ENCODE results near the gene PRKD1.

GRCh38 chr14:29536886-29537511 is 390.6 kb downstream of the PRKD1 start:
- TF ChIP-seq POLR2A (IDR thresholded peaks at IDR 0.05) (no peak), CTCF (IDR thresholded peaks at IDR 0.05) (peak; percentile 21 to 51 (median 48))

Measured in right lobe of liver (tissue), 4 donors.